Keratinocyte (primary cell): ENCODE data around the gene HEBP2. TPM values are rescaled to one million over a fixed set of nuclear protein-coding genes. Genes with fewer than 3 reads are reported as not detected.

Experiments used
- DNase-seq: peaks from one replicate; pipeline ENCODE4 v3.0.0-alpha.2; 2011; ENCODE audit warnings: low read depth, missing footprints, low spot score
- FAIRE-seq: peaks from 2 replicates; lab custom pipeline; 2011; peaks lifted over from hg19 to GRCh38; lab: Jason Lieb, UNC
- H2AFZ ChIP-seq: 2 replicates; pipeline ENCODE4 v1.6.0; 2012; ENCODE audit warnings: low read length, control low read depth, inconsistent platforms; ENCODE audit not compliant: control insufficient read depth
- H3K27ac ChIP-seq: 2 replicates; pipeline ENCODE4 v1.5.1; 2011; ENCODE audit warnings: low read length; ENCODE audit not compliant: control insufficient read depth, insufficient read depth
- H3K27me3 ChIP-seq: 3 replicates; pipeline ENCODE4 v1.6.0; 2011; ENCODE audit warnings: low read length; ENCODE audit not compliant: control insufficient read depth, insufficient read depth; ENCODE audit errors: extremely low read depth
- H3K36me3 ChIP-seq, 2 experiments: 2 replicates in 1 of 2; 3 replicates in 1 of 2; pipeline ENCODE4 v1.5.1; 2011; ENCODE audit warnings: low read length in 2 of 2, mild to moderate bottlenecking in 1 of 2; ENCODE audit not compliant: control insufficient read depth in 2 of 2, insufficient read depth in 2 of 2; ENCODE audit errors: extremely low read depth in 1 of 2
- H3K4me1 ChIP-seq: 3 replicates; pipeline ENCODE4 v1.5.1; 2011; ENCODE audit warnings: low read length; ENCODE audit not compliant: control insufficient read depth, insufficient read depth; ENCODE audit errors: extremely low read depth
- H3K4me2 ChIP-seq: 3 replicates; pipeline ENCODE4 v1.6.0; 2011; ENCODE audit warnings: low read depth, low read length; ENCODE audit not compliant: control insufficient read depth, insufficient read depth; ENCODE audit errors: extremely low read depth
- H3K4me3 ChIP-seq, 3 experiments: fragments of 200-600 bp in 1 of 3; sonication (generic) in 1 of 3; 2 replicates in 2 of 3; 3 replicates in 1 of 3; pipeline ENCODE4 v1.5.1; 2011 to 2016; ENCODE audit warnings: low read length in 3 of 3, mild to moderate bottlenecking in 3 of 3, control low read depth in 2 of 3, inconsistent platforms in 1 of 3, low read depth in 1 of 3, mixed read lengths in 1 of 3, mixed run types in 1 of 3, moderate library complexity in 1 of 3; ENCODE audit not compliant: control insufficient read depth in 2 of 3, insufficient read depth in 2 of 3; ENCODE audit errors: extremely low read depth in 1 of 3
- H3K79me2 ChIP-seq: 2 replicates; pipeline ENCODE4 v1.6.0; 2012; ENCODE audit warnings: low read length; ENCODE audit not compliant: control insufficient read depth, insufficient read depth
- H3K9ac ChIP-seq: 3 replicates; pipeline ENCODE4 v1.6.0; 2011; ENCODE audit warnings: low read length; ENCODE audit not compliant: control insufficient read depth, insufficient read depth; ENCODE audit errors: extremely low read depth
- H3K9me1 ChIP-seq: 3 replicates; pipeline ENCODE4 v1.6.0; 2011; ENCODE audit warnings: low read length; ENCODE audit not compliant: control insufficient read depth, insufficient read depth; ENCODE audit errors: extremely low read depth
- H3K9me3 ChIP-seq: 2 replicates; pipeline ENCODE4 v1.5.1; 2012; ENCODE audit warnings: low read depth, low read length; ENCODE audit not compliant: control insufficient read depth
- H4K20me1 ChIP-seq: 3 replicates; pipeline ENCODE4 v1.6.0; 2011; ENCODE audit warnings: low read length; ENCODE audit not compliant: control insufficient read depth, insufficient read depth; ENCODE audit errors: extremely low read depth
- EZH2 ChIP-seq: IDR thresholded peaks from one replicate; pipeline ENCODE4 v1.6.1; 2012; ENCODE audit warnings: inconsistent platforms, mild to moderate bottlenecking, low read length, moderate library complexity
- dilution Hi-C: fragments of 300-500 bp; cut with MboI; formaldehyde crosslinking; loops from one replicate; pipeline ENCODE4 v1.7.0; 2020; ENCODE audit warnings: low sequenced_read_pairs; ENCODE audit not compliant: extremely low pct_ligation_motif_present
- polyA plus RNA-seq, 5 experiments: library from polyadenylated mRNA; depleted of rRNA in 3 of 5; stranded (reverse) in 3 of 5; stranded (forward) in 1 of 5; unstranded in 1 of 5; fragments of >200 nt; gene quantifications; 1 replicate in 1 of 5; 2 replicates in 3 of 5; 3 replicates in 1 of 5; pipeline versions ENCODE4 v1.2.1 to v1.2.3, GENCODE V29; 2011 to 2012; ENCODE audit warnings: missing spikeins in 2 of 5, low read depth in 1 of 5, low replicate concordance in 1 of 5
- TF ChIP-seq, protein P1 (sequence below), 3 experiments: IDR thresholded peaks in 1 of 3; conservative IDR thresholded peaks in 1 of 3; optimal IDR thresholded peaks in 1 of 3; 2 replicates in 2 of 3; 3 replicates in 1 of 3; pipeline versions ENCODE3 to v1.5.1; 2011; ENCODE audit warnings: low read length in 3 of 3, mild to moderate bottlenecking in 3 of 3, moderate library complexity in 2 of 3, control low read depth in 1 of 3, inconsistent platforms in 1 of 3; ENCODE audit not compliant: insufficient read depth in 2 of 3; ENCODE audit errors: extremely low read depth in 1 of 3

The HEBP2 gene
- polyA plus RNA-seq, 1 donor (not counting 4 experiments of a cell fraction or from before 2014, with no cell fraction given): 41.9 TPM

- no peak for FAIRE-seq
Measured at GRCh38 chr6:138374230-138374629, 29.8 kb upstream of the HEBP2 start.

DNA sequence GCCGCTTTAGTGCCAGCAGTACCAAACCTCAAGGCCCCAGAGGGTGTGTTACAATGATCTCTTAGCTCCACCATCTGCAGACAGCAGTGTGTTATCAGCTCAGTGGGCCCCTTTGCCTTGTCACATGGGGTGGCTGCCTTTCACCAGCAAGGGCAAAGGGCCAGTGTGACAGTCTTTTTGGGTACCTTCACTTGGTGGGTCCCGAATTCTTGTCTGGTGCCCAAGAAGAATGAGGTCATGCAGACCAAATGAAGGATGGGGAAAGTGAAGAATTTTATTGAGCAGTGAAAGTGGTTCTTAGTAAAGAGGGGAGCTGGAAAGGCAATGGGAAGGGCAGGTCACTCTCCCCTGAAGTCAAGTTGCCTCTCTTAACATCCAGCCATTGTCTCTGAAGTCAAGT, 29.2 kb upstream of the HEBP2 start:
- FAIRE-seq: no peak
- H3K9ac ChIP-seq: no peak overlapping the region
- H3K9me3 ChIP-seq: no peaks in the 10 kb centered on the region
- TF ChIP-seq, protein P1, sequence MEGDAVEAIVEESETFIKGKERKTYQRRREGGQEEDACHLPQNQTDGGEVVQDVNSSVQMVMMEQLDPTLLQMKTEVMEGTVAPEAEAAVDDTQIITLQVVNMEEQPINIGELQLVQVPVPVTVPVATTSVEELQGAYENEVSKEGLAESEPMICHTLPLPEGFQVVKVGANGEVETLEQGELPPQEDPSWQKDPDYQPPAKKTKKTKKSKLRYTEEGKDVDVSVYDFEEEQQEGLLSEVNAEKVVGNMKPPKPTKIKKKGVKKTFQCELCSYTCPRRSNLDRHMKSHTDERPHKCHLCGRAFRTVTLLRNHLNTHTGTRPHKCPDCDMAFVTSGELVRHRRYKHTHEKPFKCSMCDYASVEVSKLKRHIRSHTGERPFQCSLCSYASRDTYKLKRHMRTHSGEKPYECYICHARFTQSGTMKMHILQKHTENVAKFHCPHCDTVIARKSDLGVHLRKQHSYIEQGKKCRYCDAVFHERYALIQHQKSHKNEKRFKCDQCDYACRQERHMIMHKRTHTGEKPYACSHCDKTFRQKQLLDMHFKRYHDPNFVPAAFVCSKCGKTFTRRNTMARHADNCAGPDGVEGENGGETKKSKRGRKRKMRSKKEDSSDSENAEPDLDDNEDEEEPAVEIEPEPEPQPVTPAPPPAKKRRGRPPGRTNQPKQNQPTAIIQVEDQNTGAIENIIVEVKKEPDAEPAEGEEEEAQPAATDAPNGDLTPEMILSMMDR (optimal IDR thresholded peaks at IDR 0.05 in 1 of 3, IDR thresholded peaks at IDR 0.05 in 1 of 3, conservative IDR thresholded peaks at IDR 0.05 in 1 of 3; ENCODE audit: extremely low read depth in 1 of 3, insufficient read depth in 2 of 3, low read length in 3 of 3): no peak
- TF ChIP-seq EZH2: no peak
- no peaks in the 10 kb centered on the region for H3K27me3 ChIP-seq
- no peaks in the 10 kb centered on the region for H3K36me3 ChIP-seq
- no peaks in the 10 kb centered on the region for H4K20me1 ChIP-seq
- no peak for DNase-seq
- no peaks in the 10 kb centered on the region for H3K4me1 ChIP-seq
- dilution Hi-C loops: no loop called here
- no peak overlapping the region for H2AFZ ChIP-seq
- H3K27ac ChIP-seq: no peak overlapping the region
- no peaks in the 10 kb centered on the region for H3K9me1 ChIP-seq
- H3K79me2 ChIP-seq: no peaks in the 10 kb centered on the region
- H3K4me2 ChIP-seq: no peak overlapping the region
- no peak overlapping the region for H3K4me3 ChIP-seq

More at GRCh38 chr6:138374230-138374629, 29.8 kb upstream of the HEBP2 start:
- TF ChIP-seq EZH2: no peak
- TF ChIP-seq, protein P1 (optimal IDR thresholded peaks at IDR 0.05 in 1 of 3, IDR thresholded peaks at IDR 0.05 in 1 of 3, conservative IDR thresholded peaks at IDR 0.05 in 1 of 3; ENCODE audit: extremely low read depth in 1 of 3, insufficient read depth in 2 of 3, low read length in 3 of 3): no peak
- H3K27ac ChIP-seq: no peak overlapping the region
- no peaks in the 10 kb centered on the region for H3K27me3 ChIP-seq
- H3K4me2 ChIP-seq: no peak overlapping the region
- no peaks in the 10 kb centered on the region for H3K36me3 ChIP-seq
- no peaks in the 10 kb centered on the region for H4K20me1 ChIP-seq
- H3K9me1 ChIP-seq: no peaks in the 10 kb centered on the region
- DNase-seq: no peak
- dilution Hi-C loops: no loop called here
- no peak overlapping the region for H2AFZ ChIP-seq
- H3K79me2 ChIP-seq: no peaks in the 10 kb centered on the region
- no peak overlapping the region for H3K4me3 ChIP-seq
- no peaks in the 10 kb centered on the region for H3K9me3 ChIP-seq
- H3K9ac ChIP-seq: no peak overlapping the region
- no peaks in the 10 kb centered on the region for H3K4me1 ChIP-seq
